Ramos (cell line): ENCODE results near the gene CCDC86.

ENCODE experiments used
- in situ Hi-C: fragments of 300-500 bp; cut with MboI; formaldehyde crosslinking; loops from one replicate; pipeline ENCODE4 v1.14.3; 2022; ENCODE audit warnings: low sequenced_read_pairs; ENCODE audit not compliant: unreplicated experiment

CCDC86 gene

GRCh38 chr11:60887556-60887955 lies 45.6 kb downstream of the CCDC86 start:
- in situ Hi-C loops, result no loop called here

GRCh38 chr11:60889869-60890311 lies 48.0 kb downstream of the CCDC86 start:
- in situ Hi-C loops, result no loop called here

DNA sequence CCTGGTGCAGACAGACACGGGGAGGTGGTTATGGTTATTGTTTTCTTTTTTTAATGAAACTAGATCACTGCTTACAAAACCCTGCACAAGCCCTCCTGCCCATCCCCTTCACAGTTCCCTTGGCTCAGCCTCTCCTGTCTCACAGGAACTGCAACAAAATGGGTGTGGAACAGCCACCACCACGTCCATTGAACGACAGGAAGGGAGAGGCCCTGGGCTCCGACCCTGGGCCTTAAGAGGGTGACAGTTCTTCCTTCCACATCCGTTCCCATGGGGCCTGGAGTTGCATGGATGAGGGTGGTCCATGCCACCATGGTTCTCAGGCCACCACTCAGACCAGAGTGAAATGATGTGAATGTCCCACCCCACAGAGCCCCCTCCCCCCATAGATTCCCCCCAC lies 48.8 kb downstream of the CCDC86 start:
- in situ Hi-C loops, result no loop called here

DNA sequence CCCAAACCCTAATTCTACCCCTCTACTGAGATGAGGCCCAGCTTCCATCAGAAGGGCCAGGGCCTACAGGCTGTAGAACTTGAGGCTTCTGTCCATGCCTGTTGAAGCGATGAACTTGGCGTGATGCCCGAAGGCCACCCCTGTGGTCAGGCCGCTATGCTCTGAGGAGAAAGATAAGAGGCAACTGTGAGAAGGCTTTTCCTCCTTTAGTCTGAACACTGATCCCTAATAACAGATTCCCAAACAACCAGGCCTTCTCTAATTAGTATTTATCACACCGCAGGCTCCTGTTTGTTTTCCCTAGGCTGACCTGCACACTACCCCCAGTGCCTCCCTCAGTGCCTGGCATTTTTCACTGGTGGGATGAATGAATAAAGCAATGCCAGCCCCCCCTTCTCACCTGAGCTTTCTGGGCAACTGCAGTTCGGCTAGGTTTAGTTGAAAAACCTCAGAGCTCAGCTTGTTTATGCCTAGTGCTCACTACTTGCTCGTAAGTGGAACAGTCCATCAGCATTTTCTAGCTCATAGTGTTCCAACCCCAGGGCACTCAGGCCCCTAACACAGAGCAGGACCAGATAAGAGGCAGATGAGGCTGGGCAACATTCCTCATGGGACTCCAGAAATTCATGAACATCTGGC lies 49.3 kb downstream of the CCDC86 start:
- in situ Hi-C loops, result no loop called here

DNA sequence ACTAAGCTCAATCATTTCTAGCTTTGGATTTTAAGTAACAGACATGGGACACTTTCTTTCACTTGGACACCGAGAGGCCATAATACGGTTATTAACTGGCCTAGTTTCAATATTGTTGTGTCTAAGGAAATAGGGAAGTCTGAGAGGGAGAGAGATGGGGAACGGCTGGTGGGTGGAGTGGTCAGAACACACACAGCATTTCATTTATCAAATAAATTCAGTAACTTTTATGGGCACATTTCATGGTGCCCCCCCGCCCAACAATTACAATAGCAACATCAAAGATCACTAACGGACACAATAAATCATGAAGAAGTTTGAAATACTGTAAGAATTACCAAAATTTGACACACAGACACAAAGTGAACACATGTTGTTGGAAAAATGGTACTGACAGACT lies 53.8 kb downstream of the CCDC86 start:
- in situ Hi-C loops, result no loop called here

GRCh38 chr11:60897496-60897895 lies 55.6 kb downstream of the CCDC86 start:
- in situ Hi-C loops, result no loop called here

GRCh38 chr11:60899046-60899936 lies 57.4 kb downstream of the CCDC86 start:
- in situ Hi-C loops, result no loop called here

DNA sequence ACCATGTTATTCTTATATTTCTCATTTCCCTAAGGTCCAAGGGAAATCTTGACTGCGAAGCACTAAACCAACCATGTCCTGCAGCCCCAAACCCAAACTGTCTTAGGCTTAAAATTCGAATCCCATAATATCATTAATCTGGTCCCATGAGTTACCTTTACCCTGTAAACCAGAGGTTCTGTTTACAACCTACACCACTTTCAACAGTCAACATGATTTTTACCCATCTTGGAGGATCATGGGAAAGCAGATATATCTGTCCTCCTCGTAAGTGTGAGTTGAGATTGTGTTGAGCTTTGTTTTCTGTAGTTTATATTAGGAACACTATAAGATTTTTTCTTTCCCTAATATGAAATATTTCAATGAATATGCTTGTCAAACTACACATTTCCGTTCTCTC lies 58.1 kb downstream of the CCDC86 start:
- in situ Hi-C loops, result loop anchor here (25.0 kb wide), 2 partner anchors 438 to 1788 kb away; partner anchors contain the start of genes FAM111B and MS4A1
